GM18526 (cell line): ENCODE data around the gene SNRNP40.

Experiments
- POLR2A ChIP-seq: IDR thresholded peaks from 3 replicates; pipeline ENCODE4 v1.6.1; 2011; ENCODE audit not compliant: insufficient read length; ENCODE audit errors: extremely low read depth

The SNRNP40 gene

GRCh38 chr1:31243501-31244286, 52.9 kb downstream of the SNRNP40 start:
- TF ChIP-seq POLR2A = no peak

- TF ChIP-seq POLR2A = no peak
Measured at GRCh38 chr1:31241321-31241720, 55.3 kb downstream of the SNRNP40 start.

- TF ChIP-seq POLR2A = no peak
Measured at GRCh38 chr1:31239653-31240241, 56.8 kb downstream of the SNRNP40 start, which contains the start of gene NKAIN1. Gene NKAIN1, minus strand, starts transcription at chr1:31239887. Its CDS starts 340 bp downstream, at chr1:31239547.

GRCh38 chr1:31238986-31239613, 57.5 kb downstream of the SNRNP40 start:
- TF ChIP-seq POLR2A = no peak

GRCh38 chr1:31238612-31238985, 58.0 kb downstream of the SNRNP40 start:
- no peak for TF ChIP-seq POLR2A

- no peak for TF ChIP-seq POLR2A
Measured at GRCh38 chr1:31234870-31235269, 61.7 kb downstream of the SNRNP40 start.

GRCh38 chr1:31234123-31234708, 62.4 kb downstream of the SNRNP40 start:
- no peak for TF ChIP-seq POLR2A

- TF ChIP-seq POLR2A = no peak
Measured at GRCh38 chr1:31232689-31233088, 63.9 kb downstream of the SNRNP40 start.

- no peak for TF ChIP-seq POLR2A
Measured at GRCh38 chr1:31231802-31232201, 64.8 kb downstream of the SNRNP40 start.

- no peak for TF ChIP-seq POLR2A
Measured at GRCh38 chr1:31230378-31230777, 66.2 kb downstream of the SNRNP40 start.

- no peak for TF ChIP-seq POLR2A
Measured at GRCh38 chr1:31228986-31229385, 67.6 kb downstream of the SNRNP40 start.

- TF ChIP-seq POLR2A = no peak
Measured at GRCh38 chr1:31227891-31228568, 68.6 kb downstream of the SNRNP40 start.

GRCh38 chr1:31224068-31224467, 72.5 kb downstream of the SNRNP40 start:
- TF ChIP-seq POLR2A = no peak

- TF ChIP-seq POLR2A = no peak
Measured at GRCh38 chr1:31222176-31222575, 74.4 kb downstream of the SNRNP40 start.

- no peak for TF ChIP-seq POLR2A
Measured at GRCh38 chr1:31221072-31221471, 75.5 kb downstream of the SNRNP40 start.
